GM23338 (cell line): ENCODE results near the gene CD40LG. TPM values are rescaled to one million over a fixed set of nuclear protein-coding genes. Genes with fewer than 3 reads are reported as not detected.

Experiments
- ATAC-seq: fragments of 200-7000 bp; cut with Tn5 transposase; 3 replicates; pipeline ENCODE4 v1.9.1; 2020
- DNase-seq: peaks from one replicate; pipeline ENCODE4 v3.0.0-alpha.2; 2015; ENCODE audit warnings: low spot score
- H2AFZ ChIP-seq: fragments of 200-600 bp; sonication (generic); 2 replicates; pipeline ENCODE4 v1.8.0; 2016; ENCODE audit warnings: antibody characterized with exemption, mild to moderate bottlenecking, moderate library complexity
- H3F3A ChIP-seq: fragments of 200-600 bp; sonication (generic); replicated peaks from 2 replicates; pipeline ENCODE4 v1.8.0; 2017; ENCODE audit warnings: antibody characterized with exemption, mixed run types, low read depth
- H3K27ac ChIP-seq: fragments of 200-600 bp; sonication (generic); 2 replicates; pipeline ENCODE4 v1.6.1; 2016; ENCODE audit warnings: low read depth
- H3K27me3 ChIP-seq: fragments of 200-600 bp; sonication (generic); 2 replicates; pipeline ENCODE4 v1.8.0; 2016; ENCODE audit warnings: mild to moderate bottlenecking, mixed run types, moderate library complexity; ENCODE audit not compliant: insufficient read depth
- H3K36me3 ChIP-seq: fragments of 200-600 bp; sonication (generic); 2 replicates; pipeline ENCODE4 v1.8.0; 2016; ENCODE audit warnings: mild to moderate bottlenecking; ENCODE audit not compliant: insufficient read depth
- H3K4me1 ChIP-seq: fragments of 200-600 bp; sonication (generic); 2 replicates; pipeline ENCODE4 v1.8.0; 2016; ENCODE audit warnings: mild to moderate bottlenecking, moderate library complexity; ENCODE audit not compliant: insufficient read depth
- H3K4me2 ChIP-seq: fragments of 200-600 bp; sonication (generic); 2 replicates; pipeline ENCODE4 v1.7.1; 2017; ENCODE audit warnings: mixed run types
- H3K4me3 ChIP-seq: fragments of 200-600 bp; sonication (generic); 2 replicates; pipeline ENCODE4 v1.6.1; 2016; ENCODE audit warnings: mixed run types
- H3K79me2 ChIP-seq: fragments of 200-600 bp; sonication (generic); replicated peaks from 2 replicates; pipeline ENCODE4 v1.8.0; 2017; ENCODE audit warnings: mild to moderate bottlenecking; ENCODE audit not compliant: insufficient read depth
- H3K9me2 ChIP-seq: fragments of 200-600 bp; sonication (generic); 2 replicates; pipeline ENCODE4 v1.8.0; 2017; ENCODE audit not compliant: insufficient read depth
- H4K20me1 ChIP-seq: fragments of 200-600 bp; sonication (generic); replicated peaks from 2 replicates; pipeline ENCODE4 v1.8.0; 2017; ENCODE audit warnings: mild to moderate bottlenecking; ENCODE audit not compliant: insufficient read depth
- H3K27ac Mint-ChIP-seq: 2 replicates; pipeline ENCODE4 v1.8.0; 2020; ENCODE audit warnings: inconsistent platforms, mild to moderate bottlenecking, moderate library complexity, mixed read lengths
- H3K27me3 Mint-ChIP-seq: 3 replicates; pipeline ENCODE4 v1.8.0; 2022; ENCODE audit warnings: low read depth, mild to moderate bottlenecking, moderate library complexity, mixed read lengths, inconsistent platforms; ENCODE audit not compliant: insufficient read depth, poor library complexity
- H3K36me3 Mint-ChIP-seq: 3 replicates; pipeline ENCODE4 v1.8.0; 2021; ENCODE audit warnings: low read depth, mild to moderate bottlenecking, inconsistent platforms, moderate library complexity, mixed read lengths
- H3K4me1 Mint-ChIP-seq: 3 replicates; pipeline ENCODE4 v1.8.0; 2020; ENCODE audit warnings: mild to moderate bottlenecking, inconsistent platforms, mixed read lengths
- H3K4me3 Mint-ChIP-seq: 3 replicates; pipeline ENCODE4 v1.8.0; 2021; ENCODE audit warnings: moderate library complexity, mild to moderate bottlenecking, inconsistent platforms, mixed read lengths
- H3K9me3 Mint-ChIP-seq: 3 replicates; pipeline ENCODE4 v1.8.0; 2020; ENCODE audit warnings: moderate library complexity, mild to moderate bottlenecking, inconsistent platforms, mixed read lengths
- CREB1 ChIP-seq: fragments of 250-450 bp; sonication (Bioruptor Pico); IDR thresholded peaks from 2 replicates; pipeline ENCODE4 v1.5.0; 2020; ENCODE audit warnings: low read depth, mild to moderate bottlenecking, moderate library complexity
- CTCF ChIP-seq, 2 experiments: fragments of 200-600 bp in 1 of 2; sonication (generic) in 1 of 2; conservative IDR thresholded peaks; 2 replicates each; pipeline versions ENCODE4 v1.5.1 to v1.6.1; 2016 to 2017; ENCODE audit warnings: antibody characterized with exemption in 2 of 2, low read depth in 2 of 2, mild to moderate bottlenecking in 2 of 2, moderate library complexity in 1 of 2
- EZH2 ChIP-seq: fragments of 200-600 bp; sonication (generic); IDR thresholded peaks from one replicate; pipeline ENCODE4 v1.8.0; 2017; ENCODE audit warnings: antibody characterized with exemption, mild to moderate bottlenecking, low read depth; ENCODE audit not compliant: unreplicated experiment
- EZH2phosphoT487 ChIP-seq: fragments of 200-600 bp; sonication (generic); IDR thresholded peaks from one replicate; pipeline ENCODE4 v1.8.1; 2018; ENCODE audit warnings: antibody characterized with exemption; ENCODE audit not compliant: unreplicated experiment
- REST ChIP-seq: IDR thresholded peaks from one replicate; pipeline ENCODE4 v1.6.1; 2018; ENCODE audit warnings: antibody characterized with exemption; ENCODE audit not compliant: unreplicated experiment
- STAT1 ChIP-seq: IDR thresholded peaks from one replicate; pipeline ENCODE4 v1.6.1; 2016; ENCODE audit warnings: antibody characterized with exemption; ENCODE audit not compliant: unreplicated experiment
- ZNF114 ChIP-seq: fragments of 250-450 bp; sonication (Bioruptor Pico); IDR thresholded peaks from 2 replicates; pipeline ENCODE4 v1.5.0; 2020; ENCODE audit warnings: mild to moderate bottlenecking, moderate library complexity
- ZNF331 ChIP-seq: fragments of 250-450 bp; sonication (Bioruptor Pico); IDR thresholded peaks from 2 replicates; pipeline ENCODE4 v1.5.0; 2020; ENCODE audit warnings: low read depth, mild to moderate bottlenecking, moderate library complexity
- ZNF462 ChIP-seq: fragments of 250-450 bp; sonication (Bioruptor Pico); IDR thresholded peaks from 2 replicates; pipeline ENCODE4 v1.5.0; 2020; ENCODE audit warnings: mild to moderate bottlenecking, moderate library complexity
- polyA plus RNA-seq: library from polyadenylated mRNA; unstranded; fragments of >200 nt; fragmentation: Nextera tagmentation; extraction: Ambion mirVana; gene quantifications from 2 replicates; pipeline ENCODE4 v1.2.1, GENCODE V29; 2016
- total RNA-seq: library from RNA; depleted of rRNA; stranded (reverse); fragments of >200 nt; shearing (Covaris generic); gene quantifications from 2 replicates; pipeline ENCODE4 v1.2.3, GENCODE V29; 2014

The CD40LG gene
- total and polyA plus RNA-seq, 2 experiments from 2014 or later = not detected

GRCh38 chrX:136662976-136663375 is 15.0 kb downstream of the CD40LG start (continued):
- TF ChIP-seq REST (no peak), STAT1 (no peak), ZNF114 (CRISPR knock-in tag) (no peak), ZNF331 (CRISPR knock-in tag) (no peak), CREB1 (CRISPR knock-in tag) (no peak), EZH2phosphoT487 (no peak), EZH2 (no peak)

- no peak overlapping the region for H3K4me3 ChIP-seq
- H3F3A ChIP-seq = no peaks in the 10 kb centered on the region
- Mint-ChIP-seq H3K27me3 (peaks cover 8% of the 10 kb centered on the region), H3K27ac (no peak overlapping the region), H3K4me3 (no peak overlapping the region), H3K36me3 (no peaks in the 10 kb centered on the region), H3K4me1 (no peaks in the 10 kb centered on the region), H3K9me3 (peaks cover 4% of the 10 kb centered on the region; the same call in 1 of the 3 replicates)
- no peaks in the 10 kb centered on the region for H4K20me1 ChIP-seq
- no peaks in the 10 kb centered on the region for H3K9me2 ChIP-seq
- H3K27me3 ChIP-seq = no peaks in the 10 kb centered on the region
- H3K36me3 ChIP-seq = no peaks in the 10 kb centered on the region
- H2AFZ ChIP-seq = no peak overlapping the region
- no peak for TF ChIP-seq CTCF (conservative IDR thresholded peaks at IDR 0.05; ENCODE audit: low read depth in 2 of 2)
- no peaks in the 10 kb centered on the region for H3K79me2 ChIP-seq
- no peak for DNase-seq
- H3K4me1 ChIP-seq = no peaks in the 10 kb centered on the region
- no peak overlapping the region for H3K27ac ChIP-seq
- no peak overlapping the region for H3K4me2 ChIP-seq
- ATAC-seq = no peak
Measured at GRCh38 chrX:136665258-136665900, 17.4 kb downstream of the CD40LG start.

GRCh38 chrX:136666088-136666487 is 18.1 kb downstream of the CD40LG start:
- Histone ChIP-seq H2AFZ (no peak overlapping the region), H3F3A (no peaks in the 10 kb centered on the region), H3K9me2 (no peaks in the 10 kb centered on the region), H3K4me2 (no peak overlapping the region), H3K4me3 (no peak overlapping the region), H3K36me3 (no peaks in the 10 kb centered on the region), H3K27me3 (no peaks in the 10 kb centered on the region), H3K79me2 (no peaks in the 10 kb centered on the region), H3K27ac (no peak overlapping the region), H4K20me1 (no peaks in the 10 kb centered on the region), H3K4me1 (no peaks in the 10 kb centered on the region)
- DNase-seq = no peak
- Mint-ChIP-seq H3K4me1 (no peaks in the 10 kb centered on the region), H3K9me3 (peaks cover 4% of the 10 kb centered on the region; the same call in 1 of the 3 replicates), H3K27ac (no peak overlapping the region), H3K4me3 (no peak overlapping the region), H3K36me3 (no peaks in the 10 kb centered on the region), H3K27me3 (peaks cover 8% of the 10 kb centered on the region)
- no peak for ATAC-seq
- TF ChIP-seq ZNF462 (CRISPR knock-in tag) (no peak), ZNF331 (CRISPR knock-in tag) (no peak)
